WTC11 (cell line): ENCODE data around the gene NR1I2. TPM values are rescaled to one million over a fixed set of nuclear protein-coding genes. Genes with fewer than 3 reads are reported as not detected.

Experiments used
- ATAC-seq: fragments of 200-7000 bp; cut with Tn5 transposase; 2 replicates; pipeline ENCODE4 v1.10.0; 2021; ENCODE audit warnings: mild to moderate bottlenecking, moderate library complexity
- CTCF ChIA-PET: fragments of 300-600 bp; sonication (Branson Sonifier 250); formaldehyde crosslinking; loops from one replicate; lab custom pipeline; 2021; ENCODE audit warnings: antibody characterized with exemption; lab: Charles Lee
- POLR2A ChIA-PET: fragments of 350-600 bp; sonication (Branson Sonifier 250); formaldehyde crosslinking; loops from one replicate; lab custom pipeline; 2021; ENCODE audit warnings: antibody characterized with exemption; lab: Charles Lee
- DNase-seq: peaks from one replicate; pipeline ENCODE4 v3.0.0; 2021; ENCODE audit warnings: low spot score
- H3K27ac Mint-ChIP-seq: 2 replicates; pipeline ENCODE4 v1.8.0; 2021; ENCODE audit warnings: mixed read lengths
- H3K27me3 Mint-ChIP-seq: 2 replicates; pipeline ENCODE4 v1.8.0; 2021; ENCODE audit warnings: low read depth, mild to moderate bottlenecking, moderate library complexity, mixed read lengths
- H3K36me3 Mint-ChIP-seq: 2 replicates; pipeline ENCODE4 v1.8.0; 2021; ENCODE audit warnings: mixed read lengths
- H3K4me1 Mint-ChIP-seq: 2 replicates; pipeline ENCODE4 v1.8.0; 2022; ENCODE audit warnings: mixed read lengths
- H3K4me3 Mint-ChIP-seq: 2 replicates; pipeline ENCODE4 v1.8.0; 2021; ENCODE audit warnings: mild to moderate bottlenecking, moderate library complexity, mixed read lengths
- H3K9me3 Mint-ChIP-seq: 2 replicates; pipeline ENCODE4 v1.8.0; 2021; ENCODE audit warnings: mixed read lengths
- AFF4 ChIP-seq: sonication (generic); formaldehyde crosslinking; IDR thresholded peaks from 2 replicates; pipeline ENCODE4 v1.8.1; 2023; ENCODE audit warnings: mild to moderate bottlenecking, missing genetic modification reagents, borderline replicate concordance
- CREB1 ChIP-seq: sonication (generic); formaldehyde crosslinking; IDR thresholded peaks from 2 replicates; pipeline ENCODE4 v1.8.0; 2023; ENCODE audit warnings: mild to moderate bottlenecking, missing genetic modification reagents
- E2F5 ChIP-seq: sonication (generic); formaldehyde crosslinking; IDR thresholded peaks from 2 replicates; pipeline ENCODE4 v1.8.1; 2022; ENCODE audit warnings: mild to moderate bottlenecking, moderate library complexity, missing genetic modification reagents
- ERG ChIP-seq: fragments of 250-450 bp; sonication (Bioruptor Pico); IDR thresholded peaks from 2 replicates; pipeline ENCODE4 v1.8.0; 2021; ENCODE audit warnings: mild to moderate bottlenecking
- FOXK1 ChIP-seq: sonication (generic); formaldehyde crosslinking; IDR thresholded peaks from 2 replicates; pipeline ENCODE4 v1.8.0; 2022; ENCODE audit warnings: mild to moderate bottlenecking, moderate library complexity, missing genetic modification reagents
- FOXP4 ChIP-seq: sonication (generic); formaldehyde crosslinking; IDR thresholded peaks from 2 replicates; pipeline ENCODE4 v1.8.0; 2022; ENCODE audit warnings: mild to moderate bottlenecking, missing genetic modification reagents
- GRHL2 ChIP-seq: fragments of 250-450 bp; sonication (Bioruptor Pico); IDR thresholded peaks from 2 replicates; pipeline ENCODE4 v1.8.0; 2022; ENCODE audit warnings: mild to moderate bottlenecking, moderate library complexity; ENCODE audit not compliant: insufficient replicate concordance, severe bottlenecking
- GTF2I ChIP-seq: fragments of 250-450 bp; sonication (Bioruptor Pico); conservative IDR thresholded peaks from 2 replicates; pipeline ENCODE4 v1.4.0; 2021; ENCODE audit warnings: mild to moderate bottlenecking
- IRF1 ChIP-seq: sonication (generic); formaldehyde crosslinking; IDR thresholded peaks from 2 replicates; pipeline ENCODE4 v1.8.0; 2023; ENCODE audit warnings: missing genetic modification reagents
- IRF2 ChIP-seq: sonication (generic); formaldehyde crosslinking; IDR thresholded peaks from 2 replicates; pipeline ENCODE4 v1.8.0; 2022; ENCODE audit warnings: low read depth, missing genetic modification reagents, borderline replicate concordance
- MLX ChIP-seq: sonication (generic); formaldehyde crosslinking; IDR thresholded peaks from 2 replicates; pipeline ENCODE4 v1.8.1; 2023; ENCODE audit warnings: mild to moderate bottlenecking, missing genetic modification reagents, moderate library complexity
- MYBL2 ChIP-seq: sonication (generic); formaldehyde crosslinking; IDR thresholded peaks from 2 replicates; pipeline ENCODE4 v1.8.1; 2023; ENCODE audit warnings: mild to moderate bottlenecking, moderate library complexity, missing genetic modification reagents
- PREB ChIP-seq: sonication (generic); formaldehyde crosslinking; IDR thresholded peaks from 2 replicates; pipeline ENCODE4 v1.8.1; 2022; ENCODE audit warnings: mild to moderate bottlenecking, missing genetic modification reagents, moderate library complexity, borderline replicate concordance
- TEAD4 ChIP-seq: sonication (generic); formaldehyde crosslinking; IDR thresholded peaks from 2 replicates; pipeline ENCODE4 v1.8.0; 2022; ENCODE audit warnings: mild to moderate bottlenecking, missing genetic modification reagents
- ZNF121 ChIP-seq: sonication (generic); formaldehyde crosslinking; IDR thresholded peaks from 2 replicates; pipeline ENCODE4 v1.8.0; 2023; ENCODE audit warnings: missing genetic modification reagents
- ZNF317 ChIP-seq: sonication (generic); formaldehyde crosslinking; IDR thresholded peaks from 2 replicates; pipeline ENCODE4 v1.8.1; 2023; ENCODE audit warnings: low read depth, mild to moderate bottlenecking, moderate library complexity, missing genetic modification reagents, borderline replicate concordance
- ZNF416 ChIP-seq: fragments of 250-450 bp; sonication (Bioruptor Pico); IDR thresholded peaks from 2 replicates; pipeline ENCODE4 v1.9.0; 2021; ENCODE audit warnings: mild to moderate bottlenecking, inconsistent platforms
- ZNF423 ChIP-seq: fragments of 250-450 bp; sonication (Bioruptor Pico); IDR thresholded peaks from 2 replicates; pipeline ENCODE4 v2.1.2; 2022; ENCODE audit warnings: mild to moderate bottlenecking, moderate library complexity
- total RNA-seq: library from RNA; stranded (reverse); gene quantifications from 3 replicates; pipeline ENCODE4 v1.2.3, GENCODE V29; 2021

Gene NR1I2
- total RNA-seq, 1 experiment from 2014 or later = 1.7 TPM

GRCh38 chr3:119856695-119857094, 74.8 kb downstream of the NR1I2 start:
- TF ChIP-seq AFF4 (CRISPR knock-in tag) (no peak), ERG (CRISPR knock-in tag) (no peak), IRF2 (CRISPR knock-in tag) (no peak), GRHL2 (no peak), E2F5 (CRISPR knock-in tag) (no peak), ZNF416 (CRISPR knock-in tag) (no peak), ZNF317 (CRISPR knock-in tag) (no peak), PREB (CRISPR knock-in tag) (no peak), IRF1 (CRISPR knock-in tag) (no peak), MYBL2 (no peak), FOXP4 (CRISPR knock-in tag) (no peak), GTF2I (no peak), FOXK1 (CRISPR knock-in tag) (no peak)
- ChIA-PET POLR2A (no interaction called here), CTCF (no interaction called here)
- Mint-ChIP-seq H3K4me3 (no peak overlapping the region), H3K27ac (no peak overlapping the region), H3K4me1 (no peaks in the 10 kb centered on the region), H3K27me3 (no peaks in the 10 kb centered on the region), H3K36me3 (peaks cover 55% of the 10 kb centered on the region), H3K9me3 (peaks cover 28% of the 10 kb centered on the region)
- ATAC-seq (no peak), DNase-seq (no peak)

- Mint-ChIP-seq H3K27ac (no peak overlapping the region), H3K9me3 (peaks cover 32% of the 10 kb centered on the region), H3K27me3 (no peaks in the 10 kb centered on the region), H3K4me1 (no peaks in the 10 kb centered on the region), H3K4me3 (no peak overlapping the region), H3K36me3 (peaks cover 66% of the 10 kb centered on the region)
- no peak for DNase-seq
- ChIA-PET POLR2A (no interaction called here), CTCF (no interaction called here)
- ATAC-seq = no peak
- TF ChIP-seq MLX (CRISPR knock-in tag) (no peak), TEAD4 (CRISPR knock-in tag) (no peak), ZNF121 (no peak), ZNF423 (CRISPR knock-in tag) (no peak), AFF4 (CRISPR knock-in tag) (no peak), CREB1 (CRISPR knock-in tag) (no peak)
These were observed 77.1 kb downstream of the NR1I2 start for GRCh38 chr3:119858957-119859356.
